ENCODE data around the gene MBD5. TPM values are rescaled to one million over a fixed set of nuclear protein-coding genes. Genes with fewer than 3 reads are reported as not detected.

MBD5 gene
- total and polyA plus RNA-seq, 4 experiments from 2014 or later = 3.1 to 64.5 (median 33.9) TPM

DNA sequence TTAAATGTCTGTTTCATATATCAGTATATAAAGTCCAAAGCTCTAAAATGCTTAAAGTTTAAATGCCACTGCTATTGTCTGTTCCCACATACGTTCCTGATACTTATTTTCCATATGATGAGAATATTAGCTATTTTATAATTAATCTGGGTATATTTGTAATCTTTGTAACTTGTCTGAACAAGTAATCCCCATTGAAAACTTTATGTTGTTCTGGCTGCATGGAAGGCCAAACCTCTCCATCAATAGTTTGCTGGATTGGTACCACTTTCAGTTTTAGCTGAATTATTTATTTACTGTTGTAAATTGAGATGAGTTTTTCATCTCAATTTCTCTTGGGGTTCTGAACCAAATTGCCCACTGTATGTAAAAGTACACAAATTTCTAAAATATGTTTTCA is 1.5 kb downstream of the MBD5 start:
- peaks cover 50% of the 10 kb centered on the region for H3K4me1 ChIP-seq (ENCODE audit: insufficient read depth, low read length)
- no peak for DNase-seq
- H3K4me3 Mint-ChIP-seq = peak overlapping the region; percentile 92 to 100 (median 99)
- CTCF ChIA-PET (ENCODE audit: partially characterized antibody) = interaction anchor here (1.0 to 3.6 kb wide), 5 partner anchors 32 to 502 kb away, joined by 3 to 15 read pairs (median 3); no protein-coding TSS in a partner anchor
- peak overlapping the region; percentile 89 for H3K27ac ChIP-seq (ENCODE audit: low read depth, low read length)
- H3K27me3 ChIP-seq (ENCODE audit: insufficient read depth, low read length) = no peaks in the 10 kb centered on the region
- H3K27me3 Mint-ChIP-seq = no peaks in the 10 kb centered on the region
- no peaks in the 10 kb centered on the region for H3K9me3 Mint-ChIP-seq
- POLR2A ChIA-PET (ENCODE audit: partially characterized antibody) = interaction anchor here (0.6 to 3.0 kb wide), 7 partner anchors 9 to 1565 kb away, joined by 3 to 27 read pairs (median 7); partner anchors contain the start of genes EPC2 and MMADHC
- no peaks in the 10 kb centered on the region for H3K9me3 ChIP-seq (ENCODE audit: control insufficient read depth in 1 of 2, low read length in 2 of 2)
- H3K4me3 ChIP-seq (ENCODE audit: low read length in 2 of 2) = peak overlapping the region; percentile 87 to 93
- H3K36me3 ChIP-seq (ENCODE audit: insufficient read depth, low read length) = no peaks in the 10 kb centered on the region
- intact Hi-C loops (cut with micrococcal nuclease) = loop anchor here (5.0 kb wide), 1 partner anchor 505 kb away; no protein-coding TSS in a partner anchor
- peaks cover 37 to 80% (median 54%) of the 10 kb centered on the region in 4 donors for H3K4me1 Mint-ChIP-seq
- H3K27ac Mint-ChIP-seq = peak overlapping the region; percentile 85 to 98 (median 97)
- peaks cover 6 to 21% of the 10 kb centered on the region in 2 donors for H3K36me3 Mint-ChIP-seq

DNA sequence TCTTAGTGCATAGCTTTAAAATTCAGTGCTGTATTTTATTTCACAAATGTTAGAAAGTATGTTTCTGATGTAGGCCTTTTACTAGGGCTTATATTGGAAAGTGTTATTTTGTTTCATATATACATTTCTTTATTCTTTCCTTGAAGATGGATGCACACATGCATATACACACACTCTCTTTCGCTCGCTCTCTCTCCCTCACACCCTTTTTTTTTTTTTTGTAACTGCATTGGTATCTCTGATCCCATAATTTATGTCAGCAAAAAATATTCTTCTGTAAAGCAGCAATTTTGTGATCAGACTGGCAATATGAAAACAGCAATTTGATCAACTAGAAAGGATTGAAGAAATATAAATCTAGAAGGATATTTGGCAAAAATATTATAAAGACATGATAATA is 2.0 kb downstream of the MBD5 start:
- H3K27ac ChIP-seq (ENCODE audit: low read depth, low read length) = peak overlapping the region; percentile 89
- intact Hi-C loops (cut with micrococcal nuclease) = loop anchor here (5.0 kb wide), 1 partner anchor 504 kb away; no protein-coding TSS in a partner anchor
- Mint-ChIP-seq H3K36me3 (peaks cover 6 to 21% of the 10 kb centered on the region in 2 donors), H3K4me1 (peaks cover 35 to 77% (median 51%) of the 10 kb centered on the region in 4 donors), H3K9me3 (no peaks in the 10 kb centered on the region), H3K27me3 (no peaks in the 10 kb centered on the region), H3K27ac (peak overlapping the region in 5 of 7 donors; percentile 68 to 85 (median 80)), H3K4me3 (peak overlapping the region; percentile 53 to 99 (median 80))
- H3K27me3 ChIP-seq (ENCODE audit: insufficient read depth, low read length) = no peaks in the 10 kb centered on the region
- ChIA-PET POLR2A (ENCODE audit: partially characterized antibody) (interaction anchor here (1.1 to 2.7 kb wide), 2 partner anchors 502 to 1565 kb away, joined by 3 to 23 read pairs; partner anchors contain the start of gene MMADHC), CTCF (ENCODE audit: partially characterized antibody) (interaction anchor here (1.0 to 3.6 kb wide), 4 partner anchors 32 to 502 kb away, joined by 3 to 15 read pairs (median 4); no protein-coding TSS in a partner anchor)
- H3K9me3 ChIP-seq (ENCODE audit: control insufficient read depth in 1 of 2, low read length in 2 of 2) = no peaks in the 10 kb centered on the region
- no peaks in the 10 kb centered on the region for H3K36me3 ChIP-seq (ENCODE audit: insufficient read depth, low read length)
- H3K4me3 ChIP-seq (ENCODE audit: low read length in 2 of 2) = peak overlapping the region in 1 of 2 donors; percentile 93
- DNase-seq = no peak
- H3K4me1 ChIP-seq (ENCODE audit: insufficient read depth, low read length) = peaks cover 50% of the 10 kb centered on the region

DNA sequence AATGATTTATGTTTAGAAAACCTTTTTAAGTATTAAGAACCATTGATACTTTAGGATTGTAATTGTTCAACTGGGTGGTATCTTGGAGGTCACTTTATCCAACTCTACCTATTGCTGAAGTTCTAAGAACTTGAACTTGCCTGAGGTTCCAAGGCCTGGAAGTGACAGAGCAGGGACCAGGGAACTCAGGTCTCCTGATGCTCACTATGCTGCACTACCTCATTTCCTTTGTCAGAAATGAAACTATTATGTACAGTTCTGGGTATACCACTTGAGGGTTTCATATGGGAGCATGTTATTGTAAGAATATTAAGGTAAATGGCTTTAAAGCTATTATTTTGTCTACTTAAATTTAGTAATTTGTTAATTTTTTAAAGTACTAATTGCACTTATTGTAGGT is 3.0 kb downstream of the MBD5 start:
- DNase-seq = peak in 2 of 5 donors; percentile 9 to 27
- H3K4me1 Mint-ChIP-seq = peaks cover 28 to 67% (median 43%) of the 10 kb centered on the region in 4 donors
- Histone ChIP-seq H3K9me3 (ENCODE audit: control insufficient read depth in 1 of 2, low read length in 2 of 2) (no peaks in the 10 kb centered on the region), H3K27me3 (ENCODE audit: insufficient read depth, low read length) (no peaks in the 10 kb centered on the region), H3K36me3 (ENCODE audit: insufficient read depth, low read length) (no peaks in the 10 kb centered on the region), H3K27ac (ENCODE audit: low read depth, low read length) (no peak overlapping the region), H3K4me3 (ENCODE audit: low read length in 2 of 2) (no peak overlapping the region), H3K4me1 (ENCODE audit: insufficient read depth, low read length) (peaks cover 40% of the 10 kb centered on the region)
- H3K9me3 Mint-ChIP-seq = no peaks in the 10 kb centered on the region
- H3K27me3 Mint-ChIP-seq = no peaks in the 10 kb centered on the region
- intact Hi-C loops (cut with micrococcal nuclease) = loop anchor here (5.0 kb wide), 1 partner anchor 503 kb away; no protein-coding TSS in a partner anchor
- ChIA-PET POLR2A (ENCODE audit: partially characterized antibody) (no interaction called here), CTCF (ENCODE audit: partially characterized antibody) (no interaction called here)
- H3K36me3 Mint-ChIP-seq = peaks cover 6 to 21% of the 10 kb centered on the region in 2 donors
- peak overlapping the region; percentile 71 to 92 (median 76) for H3K4me3 Mint-ChIP-seq
- H3K27ac Mint-ChIP-seq = peak overlapping the region; percentile 85 to 94 (median 89)

DNA sequence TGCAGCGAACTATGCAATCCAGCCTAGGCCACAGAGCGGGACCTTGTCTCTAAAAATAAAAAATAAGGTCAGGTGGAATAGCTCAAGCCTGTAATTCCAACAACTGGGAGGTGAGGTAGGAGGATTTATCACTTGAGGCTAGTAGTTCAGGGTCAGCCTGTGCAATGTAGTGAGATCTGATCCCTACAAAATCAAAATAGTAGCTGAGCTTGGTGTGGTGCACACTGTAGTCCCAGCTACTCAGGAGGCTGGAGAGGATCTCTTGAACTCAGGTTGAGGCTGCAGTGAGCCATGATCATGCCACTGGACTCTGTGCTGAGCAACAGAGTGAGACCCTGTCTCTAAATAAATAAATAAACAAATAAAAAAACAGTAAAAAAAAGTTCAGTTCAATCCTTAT is 5.7 kb downstream of the MBD5 start:
- POLR2A ChIA-PET (ENCODE audit: partially characterized antibody) = interaction anchor here (1.0 kb wide), 1 partner anchor 498 kb away, joined by 4 read pairs; no protein-coding TSS in a partner anchor
- CTCF ChIA-PET (ENCODE audit: partially characterized antibody) = no interaction called here
- intact Hi-C loops (cut with micrococcal nuclease) = no loop called here
- H3K27me3 Mint-ChIP-seq = no peaks in the 10 kb centered on the region
- H3K27ac Mint-ChIP-seq = no peak overlapping the region
- H3K4me1 Mint-ChIP-seq = peaks cover 20 to 40% (median 29%) of the 10 kb centered on the region in 4 donors
- H3K27me3 ChIP-seq (ENCODE audit: insufficient read depth, low read length) = no peaks in the 10 kb centered on the region
- H3K4me1 ChIP-seq (ENCODE audit: insufficient read depth, low read length) = peaks cover 33% of the 10 kb centered on the region
- no peaks in the 10 kb centered on the region for H3K9me3 ChIP-seq (ENCODE audit: control insufficient read depth in 1 of 2, low read length in 2 of 2)
- no peak overlapping the region for H3K4me3 ChIP-seq (ENCODE audit: low read length in 2 of 2)
- no peak overlapping the region for H3K27ac ChIP-seq (ENCODE audit: low read depth, low read length)
- no peaks in the 10 kb centered on the region for H3K9me3 Mint-ChIP-seq
- DNase-seq = no peak
- H3K36me3 ChIP-seq (ENCODE audit: insufficient read depth, low read length) = no peaks in the 10 kb centered on the region
- no peak overlapping the region for H3K4me3 Mint-ChIP-seq
- peaks cover 6 to 10% of the 10 kb centered on the region in 2 donors for H3K36me3 Mint-ChIP-seq

DNA sequence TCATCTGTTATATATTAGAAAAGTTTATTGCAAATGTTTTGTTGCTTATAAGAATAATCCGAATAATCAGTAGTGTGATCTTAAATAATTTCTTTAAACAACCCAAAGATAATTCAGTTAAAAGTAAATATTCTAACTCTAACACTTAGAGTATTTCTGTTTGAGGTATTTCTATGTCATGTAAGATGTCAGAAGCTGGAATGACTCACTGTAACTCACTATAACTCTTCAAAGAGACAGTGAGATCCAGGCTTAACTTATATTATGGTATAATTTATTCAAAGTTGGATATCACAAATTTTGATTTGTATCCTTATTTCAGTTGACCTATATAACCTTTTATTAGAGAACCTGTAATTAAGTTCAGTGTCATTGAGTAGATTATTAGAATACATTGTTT is 6.9 kb downstream of the MBD5 start:
- Mint-ChIP-seq H3K27me3 (no peaks in the 10 kb centered on the region), H3K36me3 (peaks cover 6 to 7% of the 10 kb centered on the region in 2 donors), H3K4me1 (peaks cover 15 to 27% (median 22%) of the 10 kb centered on the region in 4 donors), H3K4me3 (no peak overlapping the region), H3K9me3 (no peaks in the 10 kb centered on the region), H3K27ac (no peak overlapping the region)
- intact Hi-C loops (cut with micrococcal nuclease) = no loop called here
- H3K4me3 ChIP-seq (ENCODE audit: low read length in 2 of 2) = no peak overlapping the region
- no peaks in the 10 kb centered on the region for H3K9me3 ChIP-seq (ENCODE audit: control insufficient read depth in 1 of 2, low read length in 2 of 2)
- H3K27me3 ChIP-seq (ENCODE audit: insufficient read depth, low read length) = no peaks in the 10 kb centered on the region
- H3K27ac ChIP-seq (ENCODE audit: low read depth, low read length) = no peak overlapping the region
- H3K36me3 ChIP-seq (ENCODE audit: insufficient read depth, low read length) = no peaks in the 10 kb centered on the region
- CTCF ChIA-PET (ENCODE audit: partially characterized antibody) = interaction anchor here (1.4 kb wide), 1 partner anchor 481 kb away, joined by 4 read pairs; no protein-coding TSS in a partner anchor
- no peak for DNase-seq
- peaks cover 22% of the 10 kb centered on the region for H3K4me1 ChIP-seq (ENCODE audit: insufficient read depth, low read length)
- POLR2A ChIA-PET (ENCODE audit: partially characterized antibody) = no interaction called here

DNA sequence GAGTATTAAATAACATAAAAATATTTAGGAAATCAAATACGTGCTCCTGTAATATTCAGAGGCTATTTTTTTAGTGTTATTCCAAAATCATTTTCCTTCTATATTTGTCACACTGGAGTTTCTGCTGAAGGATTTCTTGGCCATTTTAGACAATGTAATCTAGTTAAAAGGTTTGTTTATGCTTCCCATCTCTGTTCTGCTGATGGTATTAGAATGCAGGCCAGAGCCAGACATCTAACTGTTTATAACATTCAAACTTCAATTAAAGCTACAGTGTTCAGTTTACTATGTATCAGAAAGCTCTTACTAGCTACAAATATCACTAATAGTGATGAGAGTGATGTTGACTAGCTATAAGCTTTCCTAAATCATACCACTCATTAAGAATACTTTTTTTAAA is 7.9 kb downstream of the MBD5 start:
- no peak overlapping the region for H3K27ac Mint-ChIP-seq
- no peaks in the 10 kb centered on the region for H3K9me3 Mint-ChIP-seq
- H3K4me3 ChIP-seq (ENCODE audit: low read length in 2 of 2) = no peak overlapping the region
- no peaks in the 10 kb centered on the region for H3K27me3 ChIP-seq (ENCODE audit: insufficient read depth, low read length)
- H3K36me3 ChIP-seq (ENCODE audit: insufficient read depth, low read length) = no peaks in the 10 kb centered on the region
- no peak overlapping the region for H3K27ac ChIP-seq (ENCODE audit: low read depth, low read length)
- no peaks in the 10 kb centered on the region for H3K27me3 Mint-ChIP-seq
- ChIA-PET POLR2A (ENCODE audit: partially characterized antibody) (interaction anchor here (1.3 kb wide), 1 partner anchor 8 kb away, joined by 4 read pairs; the partner anchor contains the start of genes MBD5 and ORC4), CTCF (ENCODE audit: partially characterized antibody) (interaction anchor here (1.1 to 1.4 kb wide), 2 partner anchors 8 to 480 kb away, joined by 3 to 4 read pairs; partner anchors contain the start of genes MBD5 and ORC4)
- peaks cover 13% of the 10 kb centered on the region for H3K4me1 ChIP-seq (ENCODE audit: insufficient read depth, low read length)
- no peak for DNase-seq
- intact Hi-C loops (cut with micrococcal nuclease) = no loop called here
- no peak overlapping the region for H3K4me3 Mint-ChIP-seq
- H3K4me1 Mint-ChIP-seq = peaks cover 12 to 18% (median 14%) of the 10 kb centered on the region in 4 donors
- H3K9me3 ChIP-seq (ENCODE audit: control insufficient read depth in 1 of 2, low read length in 2 of 2) = no peaks in the 10 kb centered on the region
- peaks cover 6 to 8% of the 10 kb centered on the region in 2 donors for H3K36me3 Mint-ChIP-seq

DNA sequence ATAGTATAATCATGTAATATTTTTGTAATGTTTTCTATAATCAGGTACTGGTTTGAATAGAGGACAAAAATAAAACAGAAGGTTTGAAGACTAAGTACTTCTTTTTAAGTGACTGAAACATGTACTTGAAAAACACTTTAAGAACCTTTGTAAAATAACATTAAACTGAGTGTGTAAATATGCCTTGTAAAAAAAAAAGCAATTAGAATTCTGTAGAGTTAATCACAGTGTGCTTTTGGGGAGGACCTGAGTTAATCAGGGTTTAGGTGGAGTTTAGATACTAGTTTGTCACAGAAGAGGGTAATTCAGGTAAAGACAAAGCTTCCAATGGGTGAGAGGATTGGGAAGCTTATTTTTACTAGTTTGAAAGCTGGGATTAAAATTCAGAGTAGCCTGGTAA is 10.3 kb downstream of the MBD5 start:
- Histone ChIP-seq H3K27ac (ENCODE audit: low read depth, low read length) (no peak overlapping the region), H3K4me1 (ENCODE audit: insufficient read depth, low read length) (no peaks in the 10 kb centered on the region), H3K36me3 (ENCODE audit: insufficient read depth, low read length) (no peaks in the 10 kb centered on the region), H3K27me3 (ENCODE audit: insufficient read depth, low read length) (no peaks in the 10 kb centered on the region), H3K9me3 (ENCODE audit: control insufficient read depth in 1 of 2, low read length in 2 of 2) (no peaks in the 10 kb centered on the region), H3K4me3 (ENCODE audit: low read length in 2 of 2) (no peak overlapping the region)
- ChIA-PET CTCF (ENCODE audit: partially characterized antibody) (no interaction called here), POLR2A (ENCODE audit: partially characterized antibody) (interaction anchor here (1.9 kb wide), 1 partner anchor 10 kb away, joined by 7 read pairs; the partner anchor contains the start of genes MBD5 and ORC4)
- H3K27ac Mint-ChIP-seq = no peak overlapping the region
- DNase-seq = no peak
- intact Hi-C loops (cut with micrococcal nuclease) = no loop called here
- no peaks in the 10 kb centered on the region for H3K27me3 Mint-ChIP-seq
- peaks cover 3 to 8% of the 10 kb centered on the region in 2 donors for H3K36me3 Mint-ChIP-seq
- H3K4me3 Mint-ChIP-seq = no peak overlapping the region
- no peaks in the 10 kb centered on the region for H3K9me3 Mint-ChIP-seq
- peaks cover 3 to 9% (median 5%) of the 10 kb centered on the region in 4 donors for H3K4me1 Mint-ChIP-seq
